HG03558 (cell line): ENCODE results near the gene SPPL2B.
"Not testable (repeated sequence)": the region's sequence is repeated elsewhere in the genome, so short reads cannot be mapped to it uniquely, and the experiment has no call there.

Experiments
- ATAC-seq: cut with Tn5 transposase; IDR thresholded peaks from one replicate; pipeline ENCODE4 v1.9.1; 2021; ENCODE audit warnings: moderate number of reproducible peaks; ENCODE audit not compliant: unreplicated experiment; ENCODE audit errors: extremely low read depth

SPPL2B gene

DNA sequence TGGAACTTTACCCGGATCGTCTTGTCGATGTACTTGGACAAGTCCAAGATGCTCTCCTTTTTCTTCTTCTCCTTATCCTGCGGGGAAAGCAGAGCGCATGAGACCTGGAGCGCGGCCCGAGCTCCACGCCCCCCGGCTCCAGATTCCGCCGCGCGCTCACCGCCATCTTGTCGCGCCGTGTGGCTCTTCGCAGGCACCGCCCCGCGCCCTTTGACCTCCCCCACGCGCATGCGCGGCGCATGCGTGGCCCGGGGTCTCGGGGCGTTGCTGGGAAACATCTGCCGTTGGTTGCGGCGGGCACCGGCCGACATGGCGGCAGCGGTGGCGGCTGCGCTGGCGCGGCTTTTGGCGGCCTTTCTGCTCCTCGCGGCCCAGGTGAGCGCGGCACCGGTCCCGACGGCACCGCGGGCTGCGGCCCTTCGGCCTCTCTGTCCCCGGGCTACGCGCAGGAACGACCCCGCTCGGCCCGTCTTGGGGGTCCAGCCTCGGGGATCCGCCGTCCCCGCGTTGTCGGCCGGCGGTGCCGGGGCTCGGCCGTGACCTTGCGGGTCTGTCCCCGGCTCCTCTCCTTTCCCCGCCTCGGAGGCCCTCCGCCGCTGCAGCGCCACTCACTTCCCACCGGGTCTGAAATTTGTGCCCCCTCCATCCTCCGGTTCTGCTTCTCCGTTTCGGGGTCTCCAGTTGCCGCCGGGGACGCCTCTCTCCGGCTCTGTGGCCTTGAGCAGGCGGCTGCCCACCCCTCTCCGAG, at the start of gene SPPL2B, which contains the start of gene LSM7:
Gene SPPL2B (plus strand): TSS at position 284 of the 748 bp plus-strand sequence. CDS start 26 bp downstream, at position 310.
Gene LSM7 (minus strand): TSS at position 186 of the 748 bp plus-strand sequence. CDS start 20 bp downstream, at position 166.
- no peak for ATAC-seq

- no peak for ATAC-seq
Measured at GRCh38 chr19:2280633-2281264, 47.7 kb upstream of the SPPL2B start.

- not testable (repeated sequence) for ATAC-seq
Measured at GRCh38 chr19:2281265-2282061, 47.0 kb upstream of the SPPL2B start.

DNA sequence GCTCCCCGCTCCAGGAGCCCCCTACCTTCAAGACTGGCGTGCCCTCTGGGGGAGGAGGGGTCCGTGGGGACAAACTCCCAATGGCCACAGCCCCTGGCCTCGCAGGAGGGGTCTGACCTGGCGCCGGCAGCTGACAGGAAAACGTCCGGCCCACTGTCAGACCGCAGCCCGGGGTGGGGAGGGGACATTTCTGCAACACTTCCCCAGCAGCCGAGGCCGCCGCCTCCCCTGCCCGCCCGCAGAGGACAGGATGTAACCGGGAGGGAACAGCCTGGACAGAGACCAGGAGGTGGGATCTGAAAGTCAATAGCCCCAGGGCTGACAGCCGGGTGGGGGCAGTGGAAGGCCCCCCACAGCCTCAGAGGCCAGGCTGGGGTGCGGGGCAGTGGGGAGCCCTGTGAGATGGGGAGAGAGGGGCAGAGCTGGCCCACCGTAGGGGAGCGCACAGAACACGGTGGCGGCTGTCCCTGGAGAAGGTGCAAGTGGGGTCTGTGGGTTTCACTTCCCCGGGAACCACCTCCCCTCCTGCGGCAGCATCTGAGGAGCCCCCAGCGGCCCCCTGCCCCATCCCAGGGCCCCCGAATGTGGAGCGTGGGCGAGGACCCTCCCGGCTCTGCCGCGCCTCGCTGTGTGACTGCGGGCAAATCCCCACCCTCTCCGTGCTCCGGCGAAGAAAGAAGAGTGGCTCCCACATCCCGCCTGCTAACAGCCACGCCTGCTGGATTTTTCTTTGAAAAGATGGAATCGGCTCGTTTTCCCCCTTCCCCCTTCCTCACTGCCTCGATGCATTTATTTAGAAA, 46.2 kb upstream of the SPPL2B start, which contains the start of gene PEAK3:
Gene PEAK3 (minus strand): TSS at position 114 of the 800 bp plus-strand sequence. CDS start 1,244 bp downstream, outside the sequence.
- no peak for ATAC-seq

DNA sequence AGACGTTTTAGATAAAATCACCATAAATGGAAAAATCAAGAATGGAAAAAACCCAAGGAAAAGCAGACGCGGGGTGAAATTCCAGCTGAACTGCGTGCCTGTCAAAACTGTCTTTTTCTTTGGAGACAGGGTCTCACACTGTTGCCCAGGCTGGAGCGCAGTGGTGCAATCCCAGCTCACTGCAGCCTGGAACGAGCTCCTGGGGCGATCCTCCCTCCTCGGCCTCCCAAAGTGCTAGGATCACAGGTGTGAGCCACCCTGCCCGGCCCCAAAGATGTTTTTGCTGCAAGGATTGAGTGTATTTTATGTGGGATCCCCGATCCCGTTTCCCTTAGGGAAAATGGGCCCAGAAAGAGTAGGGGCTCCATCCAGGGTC, 45.6 kb upstream of the SPPL2B start:
- ATAC-seq, result no peak

DNA sequence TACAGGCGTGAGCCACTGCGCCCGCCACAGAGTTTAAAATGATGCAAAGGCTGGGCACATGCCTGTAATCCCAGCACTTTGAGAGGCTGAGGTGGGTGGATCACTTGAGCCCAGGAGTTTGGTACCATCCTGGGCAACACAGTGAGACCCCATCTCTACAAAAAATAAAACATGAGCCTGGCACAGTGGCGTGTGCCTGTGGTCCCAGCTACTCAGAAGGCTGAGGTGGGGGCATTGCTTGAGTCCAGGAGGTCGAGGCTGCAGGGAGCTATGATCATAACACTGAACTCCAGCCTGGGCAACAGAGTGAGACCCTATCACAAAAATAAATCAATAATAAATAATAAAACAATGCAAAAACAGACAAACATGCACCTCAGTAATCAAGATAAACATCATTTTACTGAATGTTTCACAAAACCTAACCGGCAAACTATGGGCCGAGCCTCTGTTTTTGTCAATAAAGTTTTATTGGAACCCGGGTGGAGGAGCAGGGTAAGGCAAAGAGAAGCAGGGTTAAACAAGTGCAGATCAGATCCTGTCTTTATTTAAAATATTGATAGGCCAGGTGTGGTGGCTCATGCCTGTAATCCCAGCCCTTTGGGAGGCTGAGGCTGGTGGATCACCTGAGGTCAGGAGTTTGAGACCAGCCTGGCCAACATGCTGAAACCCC, 44.5 kb upstream of the SPPL2B start:
- no peak for ATAC-seq

DNA sequence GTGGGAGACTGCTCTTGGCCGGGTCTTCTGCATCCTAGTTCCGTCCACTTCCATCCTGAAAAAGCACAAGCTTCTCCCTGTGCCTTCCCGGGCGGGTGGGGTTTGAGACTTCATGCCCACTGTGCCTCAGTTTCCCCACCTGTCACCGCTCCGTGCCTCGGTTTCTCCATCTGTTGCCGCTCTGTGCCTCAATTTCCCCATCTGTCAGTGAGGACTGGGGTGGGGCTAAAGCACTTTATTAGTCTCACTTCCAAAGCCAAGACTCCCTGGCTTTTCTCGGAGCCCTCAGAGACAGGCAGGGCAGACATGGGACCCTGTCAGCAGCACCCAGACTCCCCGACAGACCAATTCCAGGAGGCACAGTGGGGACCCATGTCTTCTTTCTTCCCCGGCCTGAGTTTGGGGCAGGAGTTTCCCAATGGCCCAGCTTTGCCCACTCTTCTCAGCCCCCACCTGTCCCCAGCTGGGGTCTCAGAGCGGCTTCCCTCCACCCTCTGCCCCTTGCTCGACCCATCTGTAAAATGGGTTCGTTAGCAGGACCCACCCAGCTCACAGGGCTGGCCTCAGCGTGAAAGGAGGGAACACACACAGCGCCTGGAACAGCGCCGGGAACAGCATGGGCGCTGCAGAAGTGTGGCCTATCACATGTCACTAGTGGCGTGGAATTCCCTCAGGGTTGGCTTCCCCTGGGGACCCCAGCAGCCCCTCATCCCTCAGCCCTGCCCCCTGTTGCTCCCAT, 41.9 kb upstream of the SPPL2B start:
- ATAC-seq, result no peak

- ATAC-seq, result no peak
Measured at GRCh38 chr19:2287585-2288337, 40.7 kb upstream of the SPPL2B start.

DNA sequence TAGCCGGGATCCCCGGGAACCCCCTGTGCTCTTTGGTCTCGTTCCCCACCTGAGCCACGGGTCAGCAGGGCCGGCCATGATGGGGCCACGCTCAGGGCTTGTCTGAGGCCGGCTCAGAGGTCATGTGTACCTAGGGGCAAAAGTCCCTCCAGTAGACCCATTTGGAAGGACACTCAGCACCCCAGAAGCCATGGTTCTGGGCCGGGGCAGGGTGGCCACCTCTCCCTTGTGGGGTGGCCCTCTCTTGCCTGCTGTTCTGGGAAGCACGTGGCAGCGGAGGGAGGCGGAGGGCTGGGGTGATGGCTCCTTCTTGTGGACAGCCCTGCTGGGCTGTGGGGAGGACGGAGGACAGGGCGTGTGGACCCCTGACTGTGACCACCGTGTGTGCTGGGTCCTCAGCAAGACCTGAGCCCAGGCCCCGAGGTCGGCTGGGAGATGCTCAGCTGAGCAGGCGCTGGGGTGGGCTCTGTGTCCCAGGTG, 40.1 kb upstream of the SPPL2B start:
- ATAC-seq, result no peak

DNA sequence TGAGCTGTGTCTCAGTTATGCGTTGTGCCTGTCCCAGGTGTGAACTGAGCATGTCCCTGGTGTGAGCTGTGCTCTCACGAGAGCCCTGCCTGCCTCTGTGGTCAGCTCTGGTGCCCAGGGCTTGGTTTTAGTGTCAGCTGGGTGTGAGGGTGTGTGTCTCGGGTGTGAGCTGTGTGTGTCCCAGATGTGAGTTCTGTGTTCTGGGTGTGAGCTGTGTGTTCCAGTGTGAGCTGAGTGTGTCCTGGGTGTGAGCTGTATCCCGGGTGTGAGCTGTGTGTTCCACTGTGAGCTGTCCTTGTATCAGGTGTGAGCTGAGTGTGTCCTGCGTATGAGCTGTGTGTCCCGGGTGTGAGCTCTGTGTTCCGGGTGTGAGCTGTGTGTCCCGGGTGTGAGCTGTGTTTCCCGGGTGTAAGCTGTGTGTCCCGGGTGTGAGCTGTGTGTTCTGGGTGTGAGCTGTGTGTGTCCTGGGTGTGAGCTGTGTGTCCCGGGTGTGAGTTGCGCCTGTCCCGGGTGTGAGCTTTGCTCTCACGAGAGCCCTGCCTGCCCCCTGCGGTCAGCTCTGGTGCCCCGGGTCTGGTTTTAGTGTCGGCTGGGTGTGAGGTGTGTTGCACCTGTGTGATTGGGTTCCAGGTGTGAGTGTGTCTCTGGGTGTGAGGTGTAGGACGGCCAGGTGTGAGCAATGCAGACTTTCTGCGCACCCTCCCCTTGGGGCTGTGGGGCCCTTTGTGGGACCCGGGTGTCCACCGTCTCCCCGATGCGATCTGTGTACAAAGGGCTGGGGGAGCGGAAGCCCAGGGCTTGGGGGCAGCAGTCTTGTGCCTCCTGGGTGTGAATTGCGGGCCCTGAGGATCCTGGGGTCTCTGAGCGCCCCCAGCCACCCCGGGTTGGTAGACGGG, 39.4 kb upstream of the SPPL2B start:
- no peak for ATAC-seq

- no peak for ATAC-seq
Measured at GRCh38 chr19:2289714-2290435, 38.6 kb upstream of the SPPL2B start.

DNA sequence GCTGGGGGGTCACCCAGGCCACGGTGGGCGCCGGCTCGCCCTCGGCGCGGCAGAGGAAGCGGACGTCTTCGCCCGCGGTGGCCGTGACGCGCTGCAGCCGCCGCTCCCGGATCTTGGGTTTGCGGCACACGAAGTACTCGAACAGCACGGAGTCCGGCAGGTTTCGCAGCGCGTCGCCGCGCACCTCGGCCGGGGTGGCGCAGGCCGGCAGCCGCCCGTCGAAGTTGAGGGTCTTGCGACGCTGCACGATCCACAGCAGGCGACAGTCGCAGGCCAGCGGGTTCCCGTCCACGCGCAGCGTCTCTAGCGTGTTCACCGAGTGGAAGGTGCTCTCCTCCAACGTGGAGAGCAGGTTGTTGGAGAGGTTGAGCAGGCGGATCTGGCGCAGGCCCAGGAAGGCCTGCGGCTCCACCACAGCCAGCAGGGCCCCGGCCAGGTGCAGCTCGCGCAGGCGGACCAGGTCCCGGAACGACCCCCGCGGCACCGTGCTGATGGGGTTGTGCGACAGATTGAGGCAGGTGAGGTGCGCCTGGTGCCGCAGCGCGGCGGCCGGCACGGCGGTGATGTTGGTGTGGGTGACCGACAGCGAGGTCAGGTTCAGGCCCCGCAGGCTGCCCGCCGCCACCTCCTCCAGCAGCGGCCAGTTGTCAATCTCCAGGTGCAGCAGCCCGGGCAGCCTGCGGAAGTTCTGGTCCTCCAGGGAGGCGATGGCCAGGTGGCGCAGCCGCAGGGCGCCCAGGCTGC, 37.9 kb upstream of the SPPL2B start:
- no peak for ATAC-seq

GRCh38 chr19:2291185-2291751, 37.2 kb upstream of the SPPL2B start:
- no peak for ATAC-seq

- no peak for ATAC-seq
Measured at GRCh38 chr19:2294687-2295335, 33.7 kb upstream of the SPPL2B start.

DNA sequence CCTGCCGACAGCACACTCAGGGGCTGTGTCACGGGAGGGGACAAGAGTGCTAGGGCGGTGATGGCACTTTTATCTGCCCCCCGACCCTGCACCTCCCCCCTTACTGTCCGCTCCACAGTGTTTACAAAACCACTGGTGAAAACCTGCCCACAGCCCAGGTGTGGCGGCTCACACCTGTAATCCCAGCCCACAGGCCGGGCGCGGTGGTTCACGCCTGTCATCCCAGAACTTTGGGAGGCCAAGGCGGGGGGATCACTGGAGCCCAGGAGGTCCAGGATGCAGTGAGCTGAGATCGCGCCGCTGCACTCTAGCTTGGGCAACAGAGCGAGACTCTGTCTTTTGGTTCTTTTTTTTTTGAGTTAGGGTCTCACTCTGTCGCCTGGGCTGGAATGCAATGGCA, 32.3 kb upstream of the SPPL2B start:
- ATAC-seq, result no peak
